HUES48 (cell line): ENCODE data around the gene PUS10.
"Not testable (repeated sequence)": the region's sequence is repeated elsewhere in the genome, so short reads cannot be mapped to it uniquely, and the experiment has no call there.

Experiments
- H3K27ac ChIP-seq: one replicate; pipeline ENCODE4 v1.7.0; 2013; ENCODE audit warnings: low read depth, low read length, inconsistent platforms
- H3K27me3 ChIP-seq: 2 replicates; pipeline ENCODE4 v1.6.1; 2013; ENCODE audit warnings: mild to moderate bottlenecking, low read length; ENCODE audit not compliant: control insufficient read depth, insufficient read depth
- H3K36me3 ChIP-seq: 2 replicates; pipeline ENCODE4 v1.6.1; 2013; ENCODE audit warnings: low read length; ENCODE audit not compliant: control insufficient read depth, insufficient read depth
- H3K4me1 ChIP-seq: 2 replicates; pipeline ENCODE4 v1.6.1; 2013; ENCODE audit warnings: mild to moderate bottlenecking, low read length; ENCODE audit not compliant: control insufficient read depth, insufficient read depth
- H3K4me3 ChIP-seq: 2 replicates; pipeline ENCODE4 v1.5.1; 2013; ENCODE audit warnings: mild to moderate bottlenecking, low read depth, low read length
- H3K9ac ChIP-seq: 2 replicates; pipeline ENCODE4 v1.6.1; 2013; ENCODE audit warnings: mild to moderate bottlenecking, low read depth, low read length, moderate library complexity
- H3K9me3 ChIP-seq: 2 replicates; pipeline ENCODE4 v1.6.1; 2013; ENCODE audit warnings: low read length; ENCODE audit not compliant: control insufficient read depth, insufficient read depth

PUS10 gene

DNA sequence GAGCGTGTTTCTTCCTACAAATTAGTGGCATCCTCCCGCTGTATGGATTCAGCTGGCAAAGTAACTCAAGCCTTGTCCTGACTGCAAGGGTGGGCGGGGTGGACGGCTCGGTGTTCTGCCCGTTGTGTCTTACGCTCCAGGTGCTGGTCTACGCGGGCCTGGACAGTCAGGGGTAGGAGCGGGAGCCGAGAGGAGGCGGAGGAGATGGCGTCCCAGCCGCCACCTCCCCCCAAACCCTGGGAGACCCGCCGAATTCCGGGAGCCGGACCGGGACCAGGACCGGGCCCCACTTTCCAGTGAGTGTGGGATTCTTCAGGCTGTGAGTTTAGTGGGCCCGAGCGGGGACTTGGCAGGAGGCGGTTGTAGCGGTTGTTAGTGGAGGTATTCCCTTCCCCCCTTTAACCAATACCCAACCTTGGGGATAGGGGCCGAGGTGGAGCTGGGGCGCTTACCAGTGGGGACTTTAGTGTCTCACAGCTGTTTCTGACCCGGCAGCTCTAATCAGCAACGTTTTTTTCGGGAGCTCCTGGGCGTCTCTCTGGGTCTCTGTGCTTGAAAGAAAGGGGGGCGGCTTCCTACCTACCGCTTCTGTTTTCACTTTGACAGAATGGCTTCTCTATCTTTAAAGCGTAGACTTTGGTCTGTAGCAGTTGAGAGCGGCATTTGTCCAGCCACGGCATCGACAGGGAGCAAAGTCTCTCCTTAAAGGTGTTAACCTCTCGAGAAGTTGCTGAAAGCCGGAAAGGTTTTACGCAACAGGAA, at the start of gene PUS10, which contains the start of gene PEX13:
Gene PUS10 (minus strand): TSS at position 700 of the 762 bp plus-strand sequence. CDS start 6,365 bp downstream, outside the sequence.
Gene PEX13 (plus strand): TSS at position 165 of the 762 bp plus-strand sequence. CDS start 40 bp downstream, at position 205.
- peak within 1 kb of the TSS; percentile 94 for H3K4me3 ChIP-seq
- no peaks in the 10 kb centered on the region for H3K36me3 ChIP-seq
- H3K9ac ChIP-seq: peak within 1 kb of the TSS; percentile 95
- H3K4me1 ChIP-seq: peaks cover 13% of the 10 kb centered on the region
- peak within 1 kb of the TSS; percentile 97 for H3K27ac ChIP-seq
- H3K27me3 ChIP-seq: no peaks in the 10 kb centered on the region
- H3K9me3 ChIP-seq: no peaks in the 10 kb centered on the region

GRCh38 chr2:61065714-61066709, 48.0 kb upstream of the PUS10 start, which contains the start of gene SANBR:
Gene SANBR, plus strand, starts transcription at chr2:61065871. Its CDS starts 4,480 bp downstream, at chr2:61070351.
- peak within 1 kb of the TSS; percentile 83 for H3K27ac ChIP-seq
- no peaks in the 10 kb centered on the region for H3K9me3 ChIP-seq
- peaks cover 5% of the 10 kb centered on the region; the same call in 1 of the 2 replicates for H3K4me1 ChIP-seq
- H3K9ac ChIP-seq: peak within 1 kb of the TSS; percentile 58
- H3K36me3 ChIP-seq: peaks cover 13% of the 10 kb centered on the region
- peak within 1 kb of the TSS; percentile 81 for H3K4me3 ChIP-seq
- no peaks in the 10 kb centered on the region for H3K27me3 ChIP-seq

DNA sequence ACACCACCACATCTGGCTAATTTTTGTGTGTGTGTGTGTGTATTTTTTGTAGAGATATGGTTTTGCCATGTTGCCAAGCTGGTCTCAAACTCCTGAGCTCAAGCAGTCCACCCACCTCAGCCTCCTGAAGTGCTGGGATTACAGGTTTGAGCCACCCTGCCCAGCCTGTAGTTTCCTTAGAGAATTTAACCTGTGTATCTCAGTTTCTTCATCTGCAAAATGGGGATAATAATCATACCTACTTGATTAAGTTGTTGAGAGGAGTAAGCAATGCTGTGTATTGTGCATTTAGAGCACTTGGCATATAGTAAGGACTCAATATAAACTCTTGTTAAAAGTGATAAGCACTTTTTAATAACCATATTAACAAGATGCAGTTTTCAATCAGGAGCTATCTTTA, 41.3 kb upstream of the PUS10 start:
- Histone ChIP-seq H3K27ac (no peak overlapping the region), H3K27me3 (no peaks in the 10 kb centered on the region), H3K36me3 (no peaks in the 10 kb centered on the region; the same call in 1 of the 2 replicates), H3K4me1 (no peaks in the 10 kb centered on the region), H3K4me3 (no peak overlapping the region), H3K9ac (no peak overlapping the region), H3K9me3 (no peaks in the 10 kb centered on the region)

GRCh38 chr2:61057562-61057961, 39.5 kb upstream of the PUS10 start:
- Histone ChIP-seq H3K4me1 (no peaks in the 10 kb centered on the region), H3K9me3 (no peaks in the 10 kb centered on the region), H3K4me3 (no peak overlapping the region), H3K27ac (no peak overlapping the region), H3K9ac (no peak overlapping the region), H3K27me3 (no peaks in the 10 kb centered on the region), H3K36me3 (peaks cover 3% of the 10 kb centered on the region; the same call in 1 of the 2 replicates)

DNA sequence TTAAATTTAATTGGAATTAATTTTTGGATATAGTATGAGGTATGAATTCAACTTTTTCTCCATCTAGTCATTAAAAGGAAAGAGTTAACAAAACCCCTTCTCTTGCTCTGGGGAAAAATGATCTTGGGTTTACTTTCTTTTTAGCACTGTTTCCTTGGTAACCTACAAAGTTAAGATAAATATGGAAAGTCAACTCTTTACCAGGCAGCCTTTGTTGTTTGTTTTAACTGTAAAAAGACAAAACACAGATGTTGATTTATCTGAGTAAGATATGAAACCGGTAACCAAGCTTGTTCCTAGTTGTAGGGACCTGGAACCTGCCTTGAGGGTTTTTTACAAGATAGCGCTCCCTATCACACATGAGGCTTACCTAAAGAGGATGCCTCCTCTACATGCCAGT, 37.5 kb upstream of the PUS10 start:
- no peak overlapping the region for H3K9ac ChIP-seq
- H3K4me3 ChIP-seq: no peak overlapping the region
- peaks cover 3% of the 10 kb centered on the region; the same call in 1 of the 2 replicates for H3K36me3 ChIP-seq
- no peak overlapping the region for H3K27ac ChIP-seq
- no peaks in the 10 kb centered on the region for H3K9me3 ChIP-seq
- H3K27me3 ChIP-seq: no peaks in the 10 kb centered on the region
- H3K4me1 ChIP-seq: no peaks in the 10 kb centered on the region

- H3K4me1 ChIP-seq: no peaks in the 10 kb centered on the region
- no peaks in the 10 kb centered on the region for H3K9me3 ChIP-seq
- H3K27ac ChIP-seq: no peak overlapping the region
- no peaks in the 10 kb centered on the region for H3K27me3 ChIP-seq
- peaks cover 36% of the 10 kb centered on the region for H3K36me3 ChIP-seq
- no peak overlapping the region for H3K4me3 ChIP-seq
- no peak overlapping the region for H3K9ac ChIP-seq
Observed at GRCh38 chr2:61045999-61046398, 27.9 kb upstream of the PUS10 start.

DNA sequence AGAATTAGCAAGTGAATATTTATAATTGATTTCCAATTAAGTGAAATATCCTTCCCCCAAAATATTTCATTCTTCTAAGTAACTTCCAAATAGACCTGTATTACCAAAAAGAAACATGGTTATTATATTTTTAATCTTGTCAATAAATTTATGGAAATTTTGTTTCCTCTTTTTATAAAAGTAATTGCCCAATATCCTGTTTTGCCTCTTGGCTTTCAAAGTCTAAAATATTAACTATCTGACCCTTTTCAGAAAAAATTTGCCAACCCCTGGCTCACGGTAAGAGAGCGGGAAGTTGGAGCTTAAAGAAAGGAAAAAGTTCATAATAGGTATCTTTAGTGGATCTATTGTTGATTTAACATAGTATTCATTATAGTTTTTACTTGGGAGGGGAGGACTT, 27.2 kb upstream of the PUS10 start:
- Histone ChIP-seq H3K36me3 (peaks cover 36% of the 10 kb centered on the region), H3K4me3 (no peak overlapping the region), H3K9me3 (no peaks in the 10 kb centered on the region), H3K4me1 (no peaks in the 10 kb centered on the region), H3K27ac (no peak overlapping the region), H3K27me3 (no peaks in the 10 kb centered on the region), H3K9ac (no peak overlapping the region)

GRCh38 chr2:61044636-61045035, 26.6 kb upstream of the PUS10 start:
- Histone ChIP-seq H3K27ac (no peak overlapping the region), H3K9me3 (no peaks in the 10 kb centered on the region), H3K27me3 (no peaks in the 10 kb centered on the region), H3K4me1 (no peaks in the 10 kb centered on the region), H3K9ac (no peak overlapping the region), H3K4me3 (no peak overlapping the region), H3K36me3 (peaks cover 32% of the 10 kb centered on the region)

GRCh38 chr2:61042807-61043206, 24.8 kb upstream of the PUS10 start:
- Histone ChIP-seq H3K36me3 (peaks cover 17% of the 10 kb centered on the region), H3K4me3 (no peak overlapping the region), H3K9me3 (peaks cover 2% of the 10 kb centered on the region; the same call in 1 of the 2 replicates), H3K27me3 (no peaks in the 10 kb centered on the region), H3K27ac (no peak overlapping the region), H3K9ac (no peak overlapping the region), H3K4me1 (no peaks in the 10 kb centered on the region)

- not testable (repeated sequence) for H3K4me1 ChIP-seq, H3K9ac ChIP-seq, H3K27me3 ChIP-seq, H3K4me3 ChIP-seq, H3K9me3 ChIP-seq, H3K27ac ChIP-seq
- H3K36me3 ChIP-seq: peaks cover 30% of the 10 kb centered on the region
Observed at GRCh38 chr2:61036643-61037042, 18.6 kb upstream of the PUS10 start.
